ENCODE results near the gene ACTRT2.

- TF ChIP-seq CTCF (IDR thresholded peaks at IDR 0.05) (no peak), POLR2A (IDR thresholded peaks at IDR 0.05) (no peak)
These were observed 29.3 kb downstream of the ACTRT2 start for GRCh38 chr1:3050603-3051002.
